Pons (tissue), 1 donor: Measurements from ENCODE around the gene TBCA.
"Not testable (repeated sequence)": the region's sequence is repeated elsewhere in the genome, so short reads cannot be mapped to it uniquely, and the experiment has no call there.

Experiments used
- DNase-seq: peaks from one replicate; pipeline ENCODE4 v3.0.0-alpha.2; 2016; ENCODE audit warnings: low spot score

The TBCA gene

GRCh38 chr5:77772729-77773128 is 3.4 kb downstream of the TBCA start:
- no peak for DNase-seq

GRCh38 chr5:77771452-77771851 is 4.7 kb downstream of the TBCA start:
- DNase-seq = no peak

- no peak for DNase-seq
Measured at GRCh38 chr5:77770293-77771005, 5.7 kb downstream of the TBCA start.

- DNase-seq = no peak
Measured at GRCh38 chr5:77768978-77769377, 7.2 kb downstream of the TBCA start.

GRCh38 chr5:77767301-77767700 is 8.8 kb downstream of the TBCA start:
- no peak for DNase-seq

- no peak for DNase-seq
Measured at GRCh38 chr5:77761606-77762005, 14.5 kb downstream of the TBCA start.

- DNase-seq = no peak
Measured at GRCh38 chr5:77758141-77758938, 17.8 kb downstream of the TBCA start.

- DNase-seq = no peak
Measured at GRCh38 chr5:77751328-77752023, 24.7 kb downstream of the TBCA start.

- DNase-seq = not testable (repeated sequence)
Measured at GRCh38 chr5:77750928-77751327, 25.2 kb downstream of the TBCA start.

GRCh38 chr5:77748160-77748559 is 28.0 kb downstream of the TBCA start:
- DNase-seq = no peak

GRCh38 chr5:77744116-77744515 is 32.0 kb downstream of the TBCA start:
- no peak for DNase-seq

- DNase-seq = no peak
Measured at GRCh38 chr5:77743181-77743580, 33.0 kb downstream of the TBCA start.

- DNase-seq = no peak
Measured at GRCh38 chr5:77741608-77742007, 34.5 kb downstream of the TBCA start.

- DNase-seq = no peak
Measured at GRCh38 chr5:77734885-77735284, 41.3 kb downstream of the TBCA start.

- DNase-seq = no peak
Measured at GRCh38 chr5:77733130-77733529, 43.0 kb downstream of the TBCA start.

- DNase-seq = no peak
Measured at GRCh38 chr5:77727190-77727589, 48.9 kb downstream of the TBCA start.

- DNase-seq = no peak
Measured at GRCh38 chr5:77725616-77726015, 50.5 kb downstream of the TBCA start.

- no peak for DNase-seq
Measured at GRCh38 chr5:77724934-77725333, 51.2 kb downstream of the TBCA start.

GRCh38 chr5:77719666-77720363 is 56.3 kb downstream of the TBCA start:
- no peak for DNase-seq

GRCh38 chr5:77718934-77719610 is 57.1 kb downstream of the TBCA start:
- DNase-seq = no peak

GRCh38 chr5:77709993-77710685 is 66.0 kb downstream of the TBCA start:
- DNase-seq = peak; percentile 11
